Hematopoietic multipotent progenitor cell treated with erythropoietin and hydrocortisone succinate and interleukin-3 and kit ligand, for 15 days (in vitro differentiated cells): ENCODE data around the gene NBPF9.
A peak's percentile ranks its signal among the peaks of the same experiment; 100 is the strongest.
"Not testable (repeated sequence)": the region's sequence is repeated elsewhere in the genome, so short reads cannot be mapped to it uniquely, and the experiment has no call there.

Experiments used
- DNase-seq: peaks from one replicate; pipeline ENCODE4 v3.0.0-alpha.2; 2015; ENCODE audit warnings: low spot score

NBPF9 gene

GRCh38 chr1:149103109-149104081 is at the start of gene NBPF9:
NBPF9 (minus strand) TSS chr1:149103551; CDS start chr1:149082139, 21,412 bp downstream.
- not testable (repeated sequence) for DNase-seq

- not testable (repeated sequence) for DNase-seq
Observed at GRCh38 chr1:149149909-149150308, 46.6 kb upstream of the NBPF9 start.

- not testable (repeated sequence) for DNase-seq
Observed at GRCh38 chr1:149137585-149137984, 34.2 kb upstream of the NBPF9 start.

GRCh38 chr1:149130938-149131337 is 27.6 kb upstream of the NBPF9 start:
- not testable (repeated sequence) for DNase-seq

- not testable (repeated sequence) for DNase-seq
Observed at GRCh38 chr1:149129245-149129644, 25.9 kb upstream of the NBPF9 start.

- not testable (repeated sequence) for DNase-seq
Observed at GRCh38 chr1:149126555-149127145, 23.3 kb upstream of the NBPF9 start.

GRCh38 chr1:149123948-149124926 is 20.9 kb upstream of the NBPF9 start:
- peak; percentile 1 for DNase-seq

GRCh38 chr1:149112828-149113227 is 9.5 kb upstream of the NBPF9 start:
- not testable (repeated sequence) for DNase-seq

GRCh38 chr1:149110343-149110742 is 7.0 kb upstream of the NBPF9 start:
- not testable (repeated sequence) for DNase-seq

- not testable (repeated sequence) for DNase-seq
Observed at GRCh38 chr1:149102574-149102973, 777 bp downstream of the NBPF9 start.

GRCh38 chr1:149098276-149098675 is 5.1 kb downstream of the NBPF9 start:
- not testable (repeated sequence) for DNase-seq

- DNase-seq, result not testable (repeated sequence)
Observed at GRCh38 chr1:149093155-149093554, 10.2 kb downstream of the NBPF9 start.

- DNase-seq, result not testable (repeated sequence)
Observed at GRCh38 chr1:149075505-149076127, 27.7 kb downstream of the NBPF9 start.

- DNase-seq, result not testable (repeated sequence)
Observed at GRCh38 chr1:149064611-149065010, 38.7 kb downstream of the NBPF9 start.

- not testable (repeated sequence) for DNase-seq
Observed at GRCh38 chr1:149043056-149043455, 60.3 kb downstream of the NBPF9 start.

GRCh38 chr1:149033916-149034315 is 69.4 kb downstream of the NBPF9 start:
- not testable (repeated sequence) for DNase-seq

GRCh38 chr1:149024327-149024726 is 79.0 kb downstream of the NBPF9 start:
- DNase-seq, result not testable (repeated sequence)

- DNase-seq, result not testable (repeated sequence)
Observed at GRCh38 chr1:149018577-149018976, 84.8 kb downstream of the NBPF9 start.

GRCh38 chr1:149016626-149017025 is 86.7 kb downstream of the NBPF9 start:
- not testable (repeated sequence) for DNase-seq

- DNase-seq, result not testable (repeated sequence)
Observed at GRCh38 chr1:149015522-149015921, 87.8 kb downstream of the NBPF9 start.

- not testable (repeated sequence) for DNase-seq
Observed at GRCh38 chr1:149013513-149013912, 89.8 kb downstream of the NBPF9 start.
